ENCODE data around the gene TMPRSS9. TPM values are rescaled to one million over a fixed set of nuclear protein-coding genes. Genes with fewer than 3 reads are reported as not detected.

The TMPRSS9 gene
- total RNA-seq, 1 experiment from 2014 or later = 0.23 TPM

DNA sequence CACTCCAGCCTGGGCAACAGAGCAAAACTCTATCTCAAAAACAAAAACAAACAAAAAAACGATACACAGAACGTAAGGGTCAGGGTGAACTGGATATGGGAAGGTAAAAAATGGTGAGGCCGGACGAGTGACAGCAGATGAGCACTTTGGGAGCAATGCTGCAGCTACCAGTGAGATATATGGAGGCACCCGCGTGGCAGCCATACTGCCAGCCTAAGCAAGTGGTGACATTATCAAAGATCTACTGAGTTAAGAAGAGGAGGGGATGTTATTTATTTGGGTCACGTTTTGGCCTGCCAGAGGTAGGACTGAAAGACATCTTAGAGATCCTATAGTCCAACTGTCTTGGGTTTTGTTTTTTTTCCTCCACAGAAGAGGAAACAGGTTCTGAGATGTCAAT is 53.1 kb downstream of the TMPRSS9 start:
- intact Hi-C loops (cut with micrococcal nuclease; ENCODE audit: unreplicated experiment) = no loop called here
- H3K27me3 ChIP-seq (ENCODE audit: control insufficient read depth, insufficient read depth, low read length) = no peaks in the 10 kb centered on the region
- TF ChIP-seq TCF7L2 (IDR thresholded peaks at IDR 0.05; ENCODE audit: low read depth, low read length) (no peak), SIN3A (IDR thresholded peaks at IDR 0.05; ENCODE audit: borderline replicate concordance, insufficient read depth, low read depth, low read length) (no peak), POLR2AphosphoS5 (IDR thresholded peaks at IDR 0.05; ENCODE audit: low read depth, low read length) (no peak)
- TF ChIP-seq, protein P1, sequence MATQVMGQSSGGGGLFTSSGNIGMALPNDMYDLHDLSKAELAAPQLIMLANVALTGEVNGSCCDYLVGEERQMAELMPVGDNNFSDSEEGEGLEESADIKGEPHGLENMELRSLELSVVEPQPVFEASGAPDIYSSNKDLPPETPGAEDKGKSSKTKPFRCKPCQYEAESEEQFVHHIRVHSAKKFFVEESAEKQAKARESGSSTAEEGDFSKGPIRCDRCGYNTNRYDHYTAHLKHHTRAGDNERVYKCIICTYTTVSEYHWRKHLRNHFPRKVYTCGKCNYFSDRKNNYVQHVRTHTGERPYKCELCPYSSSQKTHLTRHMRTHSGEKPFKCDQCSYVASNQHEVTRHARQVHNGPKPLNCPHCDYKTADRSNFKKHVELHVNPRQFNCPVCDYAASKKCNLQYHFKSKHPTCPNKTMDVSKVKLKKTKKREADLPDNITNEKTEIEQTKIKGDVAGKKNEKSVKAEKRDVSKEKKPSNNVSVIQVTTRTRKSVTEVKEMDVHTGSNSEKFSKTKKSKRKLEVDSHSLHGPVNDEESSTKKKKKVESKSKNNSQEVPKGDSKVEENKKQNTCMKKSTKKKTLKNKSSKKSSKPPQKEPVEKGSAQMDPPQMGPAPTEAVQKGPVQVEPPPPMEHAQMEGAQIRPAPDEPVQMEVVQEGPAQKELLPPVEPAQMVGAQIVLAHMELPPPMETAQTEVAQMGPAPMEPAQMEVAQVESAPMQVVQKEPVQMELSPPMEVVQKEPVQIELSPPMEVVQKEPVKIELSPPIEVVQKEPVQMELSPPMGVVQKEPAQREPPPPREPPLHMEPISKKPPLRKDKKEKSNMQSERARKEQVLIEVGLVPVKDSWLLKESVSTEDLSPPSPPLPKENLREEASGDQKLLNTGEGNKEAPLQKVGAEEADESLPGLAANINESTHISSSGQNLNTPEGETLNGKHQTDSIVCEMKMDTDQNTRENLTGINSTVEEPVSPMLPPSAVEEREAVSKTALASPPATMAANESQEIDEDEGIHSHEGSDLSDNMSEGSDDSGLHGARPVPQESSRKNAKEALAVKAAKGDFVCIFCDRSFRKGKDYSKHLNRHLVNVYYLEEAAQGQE (IDR thresholded peaks at IDR 0.05; ENCODE audit: insufficient read depth in 1 of 2, low read depth in 2 of 2, low read length in 1 of 2) = no peak
- TF ChIP-seq, protein P2, sequence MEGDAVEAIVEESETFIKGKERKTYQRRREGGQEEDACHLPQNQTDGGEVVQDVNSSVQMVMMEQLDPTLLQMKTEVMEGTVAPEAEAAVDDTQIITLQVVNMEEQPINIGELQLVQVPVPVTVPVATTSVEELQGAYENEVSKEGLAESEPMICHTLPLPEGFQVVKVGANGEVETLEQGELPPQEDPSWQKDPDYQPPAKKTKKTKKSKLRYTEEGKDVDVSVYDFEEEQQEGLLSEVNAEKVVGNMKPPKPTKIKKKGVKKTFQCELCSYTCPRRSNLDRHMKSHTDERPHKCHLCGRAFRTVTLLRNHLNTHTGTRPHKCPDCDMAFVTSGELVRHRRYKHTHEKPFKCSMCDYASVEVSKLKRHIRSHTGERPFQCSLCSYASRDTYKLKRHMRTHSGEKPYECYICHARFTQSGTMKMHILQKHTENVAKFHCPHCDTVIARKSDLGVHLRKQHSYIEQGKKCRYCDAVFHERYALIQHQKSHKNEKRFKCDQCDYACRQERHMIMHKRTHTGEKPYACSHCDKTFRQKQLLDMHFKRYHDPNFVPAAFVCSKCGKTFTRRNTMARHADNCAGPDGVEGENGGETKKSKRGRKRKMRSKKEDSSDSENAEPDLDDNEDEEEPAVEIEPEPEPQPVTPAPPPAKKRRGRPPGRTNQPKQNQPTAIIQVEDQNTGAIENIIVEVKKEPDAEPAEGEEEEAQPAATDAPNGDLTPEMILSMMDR (IDR thresholded peaks at IDR 0.05) = no peak
- no peak overlapping the region for H3K4me3 ChIP-seq (ENCODE audit: low read depth in 2 of 2, low read length in 2 of 2)
- CTCF ChIA-PET = interaction anchor here (0.6 to 0.7 kb wide), 2 partner anchors 21 to 220 kb away, joined by 4 to 6 read pairs; no protein-coding TSS in a partner anchor
- no peak overlapping the region for H3K27ac ChIP-seq (ENCODE audit: low read length)
- no peak for ATAC-seq
- in situ Hi-C loops (cut with HindIII; ENCODE audit: low pct_unique_long_range_greater_than_20kb, low sequenced_read_pairs) = no loop called here
- no TSS peak for BruUV-seq (replicated peaks)
- no peaks in the 10 kb centered on the region for H3K36me3 ChIP-seq (ENCODE audit: control insufficient read depth, insufficient read depth, low read length)
- H3K9me3 ChIP-seq (ENCODE audit: control insufficient read depth, insufficient read depth, low read depth, low read length) = no peaks in the 10 kb centered on the region
- DNase-seq (ENCODE audit: low read depth, low spot score) = no peak
- POLR2A ChIA-PET = interaction anchor here (0.7 kb wide), 1 partner anchor 497 kb away, joined by 7 read pairs; no protein-coding TSS in a partner anchor
- H3K4me1 ChIP-seq (ENCODE audit: control insufficient read depth, insufficient read depth, low read length) = no peaks in the 10 kb centered on the region

DNA sequence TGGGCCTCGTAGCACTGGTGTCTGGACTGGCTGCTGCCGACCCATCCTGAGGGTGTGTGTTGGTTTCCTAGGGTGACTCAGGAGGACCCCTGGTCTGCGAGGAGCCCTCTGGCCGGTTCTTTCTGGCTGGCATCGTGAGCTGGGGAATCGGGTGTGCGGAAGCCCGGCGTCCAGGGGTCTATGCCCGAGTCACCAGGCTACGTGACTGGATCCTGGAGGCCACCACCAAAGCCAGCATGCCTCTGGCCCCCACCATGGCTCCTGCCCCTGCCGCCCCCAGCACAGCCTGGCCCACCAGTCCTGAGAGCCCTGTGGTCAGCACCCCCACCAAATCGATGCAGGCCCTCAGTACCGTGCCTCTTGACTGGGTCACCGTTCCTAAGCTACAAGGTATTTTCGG is 53.6 kb downstream of the TMPRSS9 start:
- POLR2A ChIA-PET = no interaction called here
- in situ Hi-C loops (cut with HindIII; ENCODE audit: low pct_unique_long_range_greater_than_20kb, low sequenced_read_pairs) = no loop called here
- Histone ChIP-seq H3K27me3 (ENCODE audit: control insufficient read depth, insufficient read depth, low read length) (no peaks in the 10 kb centered on the region), H3K4me3 (ENCODE audit: low read depth in 2 of 2, low read length in 2 of 2) (no peak overlapping the region), H3K9me3 (ENCODE audit: control insufficient read depth, insufficient read depth, low read depth, low read length) (no peaks in the 10 kb centered on the region), H3K27ac (ENCODE audit: low read length) (no peak overlapping the region), H3K4me1 (ENCODE audit: control insufficient read depth, insufficient read depth, low read length) (no peaks in the 10 kb centered on the region), H3K36me3 (ENCODE audit: control insufficient read depth, insufficient read depth, low read length) (no peaks in the 10 kb centered on the region)
- intact Hi-C loops (cut with micrococcal nuclease; ENCODE audit: unreplicated experiment) = no loop called here
- TSS peak; percentile 73 for BruUV-seq (replicated peaks)
- ATAC-seq (no peak), DNase-seq (ENCODE audit: low read depth, low spot score) (no peak)
- TF ChIP-seq POLR2AphosphoS5 (IDR thresholded peaks at IDR 0.05; ENCODE audit: low read depth, low read length) = no peak; the same call in 1 of the 2 replicates
- CTCF ChIA-PET = interaction anchor here (0.6 to 0.7 kb wide), 2 partner anchors 21 to 220 kb away, joined by 4 to 6 read pairs; no protein-coding TSS in a partner anchor

DNA sequence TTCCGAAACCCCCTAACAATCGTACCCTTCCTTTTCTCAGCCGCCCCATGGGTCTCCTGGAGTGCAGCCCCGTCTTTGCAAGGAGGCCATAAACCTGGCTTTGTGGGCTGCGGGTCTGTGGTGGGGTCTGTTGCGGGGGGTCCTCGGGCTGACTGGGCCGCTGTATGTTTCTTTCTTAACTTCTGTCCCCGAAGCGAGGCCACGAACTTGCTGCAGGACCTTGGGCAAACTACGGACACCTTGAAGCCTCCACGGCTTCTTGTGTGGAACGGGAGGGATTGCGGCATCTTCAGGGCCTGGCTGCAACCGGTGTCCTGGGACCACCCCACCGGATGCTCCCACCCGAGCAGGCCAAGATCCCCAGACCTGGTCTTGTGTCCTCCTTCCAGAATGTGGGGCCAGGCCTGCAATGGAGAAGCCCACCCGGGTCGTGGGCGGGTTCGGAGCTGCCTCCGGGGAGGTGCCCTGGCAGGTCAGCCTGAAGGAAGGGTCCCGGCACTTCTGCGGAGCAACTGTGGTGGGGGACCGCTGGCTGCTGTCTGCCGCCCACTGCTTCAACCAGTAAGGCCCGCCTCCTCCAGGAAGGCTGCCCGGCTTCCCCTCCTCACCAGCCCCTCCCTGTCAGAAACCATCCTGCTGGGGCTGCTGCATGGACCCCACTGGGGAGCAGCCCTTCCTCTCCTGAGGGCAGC is 55.4 kb downstream of the TMPRSS9 start:
- in situ Hi-C loops (cut with HindIII; ENCODE audit: low pct_unique_long_range_greater_than_20kb, low sequenced_read_pairs) = no loop called here
- Histone ChIP-seq H3K9me3 (ENCODE audit: control insufficient read depth, insufficient read depth, low read depth, low read length) (no peaks in the 10 kb centered on the region), H3K4me3 (ENCODE audit: low read depth in 2 of 2, low read length in 2 of 2) (no peak overlapping the region), H3K36me3 (ENCODE audit: control insufficient read depth, insufficient read depth, low read length) (no peaks in the 10 kb centered on the region), H3K27ac (ENCODE audit: low read length) (no peak overlapping the region), H3K4me1 (ENCODE audit: control insufficient read depth, insufficient read depth, low read length) (no peaks in the 10 kb centered on the region), H3K27me3 (ENCODE audit: control insufficient read depth, insufficient read depth, low read length) (no peaks in the 10 kb centered on the region)
- intact Hi-C loops (cut with micrococcal nuclease; ENCODE audit: unreplicated experiment) = no loop called here
- ChIA-PET CTCF (no interaction called here), POLR2A (interaction anchor here (0.7 kb wide), 1 partner anchor 54 kb away, joined by 11 read pairs; no protein-coding TSS in a partner anchor)
- TF ChIP-seq, protein P2 (IDR thresholded peaks at IDR 0.05) = no peak
- TF ChIP-seq SIN3A (IDR thresholded peaks at IDR 0.05; ENCODE audit: borderline replicate concordance, insufficient read depth, low read depth, low read length) (no peak), TCF7L2 (IDR thresholded peaks at IDR 0.05; ENCODE audit: low read depth, low read length) (no peak), POLR2AphosphoS5 (IDR thresholded peaks at IDR 0.05; ENCODE audit: low read depth, low read length) (no peak)
- TF ChIP-seq, protein P1 (IDR thresholded peaks at IDR 0.05; ENCODE audit: insufficient read depth in 1 of 2, low read depth in 2 of 2, low read length in 1 of 2) = no peak
- no TSS peak for BruUV-seq (replicated peaks)
- ATAC-seq = no peak
- no peak for DNase-seq (ENCODE audit: low read depth, low spot score)
